Immature natural killer cell (primary cell): ENCODE data around the gene SRGAP2. TPM values are rescaled to one million over a fixed set of nuclear protein-coding genes. Genes with fewer than 3 reads are reported as not detected.
A peak's percentile ranks its signal among the peaks of the same experiment; 100 is the strongest.
"Not testable (repeated sequence)": the region's sequence is repeated elsewhere in the genome, so short reads cannot be mapped to it uniquely, and the experiment has no call there.

Source experiments
- DNase-seq, 3 donors: peaks; one replicate each; pipeline ENCODE4 v3.0.0; 2022; ENCODE audit warnings: mixed read lengths in 1 of 3
- H3K27ac Mint-ChIP-seq, 6 donors: one replicate each; pipeline ENCODE4 v1.8.0; 2020; ENCODE audit warnings: mixed read lengths in 6 of 6, mild to moderate bottlenecking in 5 of 6, inconsistent platforms in 4 of 6, moderate library complexity in 3 of 6
- H3K27me3 Mint-ChIP-seq, 3 donors: one replicate each; pipeline ENCODE4 v1.8.0; 2020 to 2021; ENCODE audit warnings: low read depth in 3 of 3, mild to moderate bottlenecking in 3 of 3, mixed read lengths in 3 of 3, moderate library complexity in 3 of 3, inconsistent platforms in 1 of 3
- H3K36me3 Mint-ChIP-seq, 3 donors: one replicate each; pipeline ENCODE4 v1.8.0; 2020; ENCODE audit warnings: mixed read lengths in 3 of 3, inconsistent platforms in 2 of 3, mild to moderate bottlenecking in 2 of 3
- H3K4me1 Mint-ChIP-seq, 2 donors: one replicate each; pipeline ENCODE4 v1.8.0; 2020; ENCODE audit warnings: inconsistent platforms in 2 of 2, mild to moderate bottlenecking in 2 of 2, mixed read lengths in 2 of 2, moderate library complexity in 1 of 2
- H3K4me3 Mint-ChIP-seq, 5 donors: one replicate each; pipeline ENCODE4 v1.8.0; 2020; ENCODE audit warnings: mild to moderate bottlenecking in 5 of 5, mixed read lengths in 5 of 5, inconsistent platforms in 3 of 5, moderate library complexity in 3 of 5
- H3K9me3 Mint-ChIP-seq, 6 donors: one replicate each; pipeline ENCODE4 v1.8.0; 2020; ENCODE audit warnings: mild to moderate bottlenecking in 6 of 6, mixed read lengths in 6 of 6, inconsistent platforms in 4 of 6, moderate library complexity in 3 of 6
- polyA plus RNA-seq, 3 donors: library from polyadenylated mRNA; unstranded; fragments of 300-500 nt; fragmentation: Illumina TruSeq; gene quantifications; one replicate each; pipeline ENCODE4 v1.2.3, GENCODE V29; 2021

The SRGAP2 gene
- polyA plus RNA-seq, 3 donors from 2014 or later, result 2.7 to 21.3 (median 2.9) TPM

- H3K27ac Mint-ChIP-seq, result peak overlapping the region in 1 of 6 donors; percentile 36
- not testable (repeated sequence) for DNase-seq, H3K4me3 Mint-ChIP-seq, H3K36me3 Mint-ChIP-seq, H3K27me3 Mint-ChIP-seq, H3K4me1 Mint-ChIP-seq, H3K9me3 Mint-ChIP-seq
Measured at GRCh38 chr1:206252680-206253335, 49.5 kb downstream of the SRGAP2 start.

Other genes with a start within 250 kb of the SRGAP2 start
- under 1 TPM in 1 of 3 donors, not detected in 2; 0.07 TPM for gene RAB7B, start 200.1 kb upstream of the SRGAP2 start, polyA plus RNA-seq
- gene CTSE, start 179.6 kb upstream of the SRGAP2 start, polyA plus RNA-seq, result not detected
- 1 to 10 TPM in 1 of 3 donors, not detected in 2; 1.0 TPM for gene RHEX, start 150.4 kb upstream of the SRGAP2 start, polyA plus RNA-seq
- gene AVPR1B, start 86.2 kb upstream of the SRGAP2 start, polyA plus RNA-seq, result not detected
- 1 to 10 TPM; 1.8 to 3.2 (median 2.6) TPM for gene FAM72A, start 702 bp upstream of the SRGAP2 start, polyA plus RNA-seq